DND-41 (cell line): Measurements from ENCODE around the gene CCDC6.

Experiments
- EZH2 ChIP-seq: IDR thresholded peaks from 3 replicates; pipeline ENCODE4 v1.6.1; 2012; ENCODE audit warnings: borderline replicate concordance, low read depth, mild to moderate bottlenecking, moderate library complexity, low read length, inconsistent platforms; ENCODE audit not compliant: severe bottlenecking
- TF ChIP-seq, protein P1 (sequence below): IDR thresholded peaks from 2 replicates; pipeline ENCODE4 v1.5.1; 2012; ENCODE audit warnings: borderline replicate concordance, low read length, moderate library complexity, mild to moderate bottlenecking; ENCODE audit not compliant: poor library complexity, severe bottlenecking; ENCODE audit errors: extremely low read depth

DNA sequence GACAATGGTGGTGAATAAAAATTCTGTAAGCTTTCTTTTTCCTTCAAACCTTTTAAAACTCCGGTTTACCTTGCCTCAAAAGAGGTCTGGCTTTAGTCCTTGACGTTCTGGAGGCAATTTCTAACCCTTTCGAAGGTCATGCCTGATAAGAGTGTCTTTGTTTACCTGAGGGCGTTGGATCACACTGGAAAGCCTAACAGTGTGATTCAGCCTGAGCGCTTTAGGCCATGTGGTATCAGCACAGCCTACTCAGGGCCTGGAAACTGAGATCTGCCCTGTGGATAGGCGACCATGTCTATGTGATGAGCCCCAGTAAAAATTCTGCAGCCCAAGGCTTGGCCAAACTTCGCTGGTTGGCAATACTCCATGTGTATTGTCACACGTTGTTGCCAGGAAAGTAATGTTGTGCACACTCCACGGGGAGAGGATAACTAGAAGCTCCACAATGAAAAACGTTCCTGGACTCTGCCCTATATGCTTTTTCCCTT, 10.7 kb downstream of the CCDC6 start:
- TF ChIP-seq, protein P1, sequence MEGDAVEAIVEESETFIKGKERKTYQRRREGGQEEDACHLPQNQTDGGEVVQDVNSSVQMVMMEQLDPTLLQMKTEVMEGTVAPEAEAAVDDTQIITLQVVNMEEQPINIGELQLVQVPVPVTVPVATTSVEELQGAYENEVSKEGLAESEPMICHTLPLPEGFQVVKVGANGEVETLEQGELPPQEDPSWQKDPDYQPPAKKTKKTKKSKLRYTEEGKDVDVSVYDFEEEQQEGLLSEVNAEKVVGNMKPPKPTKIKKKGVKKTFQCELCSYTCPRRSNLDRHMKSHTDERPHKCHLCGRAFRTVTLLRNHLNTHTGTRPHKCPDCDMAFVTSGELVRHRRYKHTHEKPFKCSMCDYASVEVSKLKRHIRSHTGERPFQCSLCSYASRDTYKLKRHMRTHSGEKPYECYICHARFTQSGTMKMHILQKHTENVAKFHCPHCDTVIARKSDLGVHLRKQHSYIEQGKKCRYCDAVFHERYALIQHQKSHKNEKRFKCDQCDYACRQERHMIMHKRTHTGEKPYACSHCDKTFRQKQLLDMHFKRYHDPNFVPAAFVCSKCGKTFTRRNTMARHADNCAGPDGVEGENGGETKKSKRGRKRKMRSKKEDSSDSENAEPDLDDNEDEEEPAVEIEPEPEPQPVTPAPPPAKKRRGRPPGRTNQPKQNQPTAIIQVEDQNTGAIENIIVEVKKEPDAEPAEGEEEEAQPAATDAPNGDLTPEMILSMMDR: no peak
- no peak for TF ChIP-seq EZH2
